ENCODE measurements around the gene WSCD2.

DNA sequence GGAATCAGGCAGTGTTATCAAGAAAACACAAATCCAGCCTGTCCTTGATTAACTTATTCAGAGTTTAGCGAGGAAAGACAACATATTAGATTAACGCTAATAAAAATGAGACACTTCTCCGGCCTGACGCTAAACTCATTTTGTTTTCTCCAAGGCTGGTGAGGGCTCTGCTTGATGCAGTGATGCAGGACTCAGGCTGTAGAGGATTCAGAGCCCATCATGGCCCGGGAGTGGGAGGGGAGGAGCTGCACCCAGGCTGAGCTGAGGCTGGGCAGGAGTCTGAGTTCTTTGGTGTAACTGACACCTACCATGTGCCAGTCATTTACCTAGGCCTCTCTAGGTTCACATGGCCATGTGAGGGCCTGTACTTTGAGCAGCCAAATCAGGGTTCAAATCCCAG, 70.0 kb downstream of the WSCD2 start:
- TF ChIP-seq, protein P1, sequence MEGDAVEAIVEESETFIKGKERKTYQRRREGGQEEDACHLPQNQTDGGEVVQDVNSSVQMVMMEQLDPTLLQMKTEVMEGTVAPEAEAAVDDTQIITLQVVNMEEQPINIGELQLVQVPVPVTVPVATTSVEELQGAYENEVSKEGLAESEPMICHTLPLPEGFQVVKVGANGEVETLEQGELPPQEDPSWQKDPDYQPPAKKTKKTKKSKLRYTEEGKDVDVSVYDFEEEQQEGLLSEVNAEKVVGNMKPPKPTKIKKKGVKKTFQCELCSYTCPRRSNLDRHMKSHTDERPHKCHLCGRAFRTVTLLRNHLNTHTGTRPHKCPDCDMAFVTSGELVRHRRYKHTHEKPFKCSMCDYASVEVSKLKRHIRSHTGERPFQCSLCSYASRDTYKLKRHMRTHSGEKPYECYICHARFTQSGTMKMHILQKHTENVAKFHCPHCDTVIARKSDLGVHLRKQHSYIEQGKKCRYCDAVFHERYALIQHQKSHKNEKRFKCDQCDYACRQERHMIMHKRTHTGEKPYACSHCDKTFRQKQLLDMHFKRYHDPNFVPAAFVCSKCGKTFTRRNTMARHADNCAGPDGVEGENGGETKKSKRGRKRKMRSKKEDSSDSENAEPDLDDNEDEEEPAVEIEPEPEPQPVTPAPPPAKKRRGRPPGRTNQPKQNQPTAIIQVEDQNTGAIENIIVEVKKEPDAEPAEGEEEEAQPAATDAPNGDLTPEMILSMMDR (IDR thresholded peaks at IDR 0.05; ENCODE audit: low read length), result no peak
- TF ChIP-seq EZH2 (optimal IDR thresholded peaks at IDR 0.05; ENCODE audit: low read depth, low read length), result no peak
